H1 (cell line): ENCODE measurements around the gene DCLK1. TPM values are rescaled to one million over a fixed set of nuclear protein-coding genes. Genes with fewer than 3 reads are reported as not detected.

Experiments used
- CHD2 ChIP-seq: IDR thresholded peaks from 2 replicates; pipeline ENCODE4 v1.6.1; 2012; ENCODE audit warnings: low read length, improper control_type of control experiment
- KDM5A ChIP-seq: fragments of 200-600 bp; IDR thresholded peaks from 2 replicates; pipeline ENCODE4 v1.7.1; 2012; ENCODE audit warnings: mild to moderate bottlenecking, low read length, inconsistent platforms, mixed read lengths
- RAD21 ChIP-seq, 2 experiments: IDR thresholded peaks in 1 of 2; conservative IDR thresholded peaks in 1 of 2; 2 replicates each; pipeline ENCODE4 v1.6.1; 2011; ENCODE audit warnings: low read depth in 2 of 2, low read length in 2 of 2, improper control_type of control experiment in 1 of 2, inconsistent platforms in 1 of 2, mild to moderate bottlenecking in 1 of 2, moderate library complexity in 1 of 2
- YY1 ChIP-seq: IDR thresholded peaks from 2 replicates; pipeline ENCODE4 v1.6.1; 2011; ENCODE audit warnings: low read depth, mild to moderate bottlenecking, low read length
- polyA plus RNA-seq, 7 experiments: library from polyadenylated mRNA; depleted of rRNA in 3 of 7; stranded (reverse) in 5 of 7; unstranded in 2 of 7; fragments of >200 nt in 5 of 7; fragments of 200-250 nt in 2 of 7; gene quantifications; 1 replicate in 5 of 7; 2 replicates in 1 of 7; 4 replicates in 1 of 7; pipeline versions ENCODE4 v1.2.1 to v1.2.3, GENCODE V29; 2011 to 2013; ENCODE audit warnings: missing spikeins in 2 of 7, mixed read lengths in 2 of 7
- total RNA-seq: library from RNA; stranded (reverse); fragmentation: NEBNext Ultra II Directional; extraction: Animal tissue kit (Norgen Biotek cat#: 25700); gene quantifications from 2 replicates; pipeline ENCODE4 v1.2.1, GENCODE V29; 2021

The DCLK1 gene
- total and polyA plus RNA-seq, 2 of the 8 experiments (the other 6 are each of a cell fraction or from before 2014, with no cell fraction given) = 22.8 to 41.0 TPM

DNA sequence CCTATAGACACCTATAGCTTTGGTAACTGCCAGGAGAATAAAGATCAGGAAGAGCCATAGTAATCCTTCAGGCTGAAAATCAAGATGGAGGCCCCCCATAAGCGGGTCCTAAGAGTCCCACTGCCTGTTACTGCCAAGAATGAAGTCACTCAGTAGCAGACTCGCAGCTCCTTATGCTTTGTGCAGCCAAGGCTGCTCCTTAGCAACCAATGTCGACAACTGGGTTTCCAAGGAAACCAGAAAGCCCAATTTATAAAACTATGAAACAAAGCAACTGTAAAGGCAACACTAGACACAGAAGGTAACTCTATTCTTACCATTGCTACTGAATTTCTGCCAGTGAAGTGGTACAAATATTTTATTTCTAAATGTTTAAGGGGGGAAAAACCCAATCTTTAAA is 56.5 kb downstream of the DCLK1 start (continued):
- TF ChIP-seq RAD21 (IDR thresholded peaks at IDR 0.05 in 1 of 2, conservative IDR thresholded peaks at IDR 0.05 in 1 of 2; ENCODE audit: low read depth in 2 of 2, low read length in 2 of 2) = no peak
- no peak for TF ChIP-seq YY1
- TF ChIP-seq KDM5A = no peak
- TF ChIP-seq CHD2 = no peak
